ENCODE data around the gene TCTA. TPM values are rescaled to one million over a fixed set of nuclear protein-coding genes. Genes with fewer than 3 reads are reported as not detected.

The TCTA gene
- 10 to 100 TPM; 22.0 to 29.8 (median 26.2) TPM for total RNA-seq

- peaks cover 59 to 76% (median 72%) of the 10 kb centered on the region in 4 donors for H3K4me1 ChIP-seq
- peaks cover 2 to 31% (median 27%) of the 10 kb centered on the region in 4 donors for H3K36me3 ChIP-seq
- WGBS = 0% methylated on average over 16 of the region's 62 CpGs
- no peaks in the 10 kb centered on the region for H3K27me3 ChIP-seq
- intact Hi-C loops (cut with DNase I) = loop anchor here (1.0 to 5.0 kb wide), 2 partner anchors 55 to 72 kb away; partner anchors contain the start of genes GPX1 and USP4
- H3K4me3 ChIP-seq = peak within 1 kb of the TSS; percentile 74 to 98 (median 90)
- H3K9me3 ChIP-seq = no peaks in the 10 kb centered on the region
- DNase-seq (ENCODE audit: extremely low spot score) = peak; percentile 100
- peak within 1 kb of the TSS; percentile 96 to 100 (median 98) for H3K27ac ChIP-seq (replicated peaks in 1 of 4)
- TF ChIP-seq POLR2AphosphoS5 (IDR thresholded peaks at IDR 0.05) = peak; percentile 100
- TF ChIP-seq, protein P1, sequence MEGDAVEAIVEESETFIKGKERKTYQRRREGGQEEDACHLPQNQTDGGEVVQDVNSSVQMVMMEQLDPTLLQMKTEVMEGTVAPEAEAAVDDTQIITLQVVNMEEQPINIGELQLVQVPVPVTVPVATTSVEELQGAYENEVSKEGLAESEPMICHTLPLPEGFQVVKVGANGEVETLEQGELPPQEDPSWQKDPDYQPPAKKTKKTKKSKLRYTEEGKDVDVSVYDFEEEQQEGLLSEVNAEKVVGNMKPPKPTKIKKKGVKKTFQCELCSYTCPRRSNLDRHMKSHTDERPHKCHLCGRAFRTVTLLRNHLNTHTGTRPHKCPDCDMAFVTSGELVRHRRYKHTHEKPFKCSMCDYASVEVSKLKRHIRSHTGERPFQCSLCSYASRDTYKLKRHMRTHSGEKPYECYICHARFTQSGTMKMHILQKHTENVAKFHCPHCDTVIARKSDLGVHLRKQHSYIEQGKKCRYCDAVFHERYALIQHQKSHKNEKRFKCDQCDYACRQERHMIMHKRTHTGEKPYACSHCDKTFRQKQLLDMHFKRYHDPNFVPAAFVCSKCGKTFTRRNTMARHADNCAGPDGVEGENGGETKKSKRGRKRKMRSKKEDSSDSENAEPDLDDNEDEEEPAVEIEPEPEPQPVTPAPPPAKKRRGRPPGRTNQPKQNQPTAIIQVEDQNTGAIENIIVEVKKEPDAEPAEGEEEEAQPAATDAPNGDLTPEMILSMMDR (IDR thresholded peaks at IDR 0.05) = no peak
- TF ChIP-seq POLR2A (IDR thresholded peaks at IDR 0.05; ENCODE audit: low read depth) = peak; percentile 95
Measured at GRCh38 chr3:49411968-49412631, at the start of gene TCTA, which contains the start of gene RHOA. TCTA (plus strand) TSS chr3:49412423; CDS start chr3:49412427, 4 bp downstream. RHOA (minus strand) TSS chr3:49411976; CDS start chr3:49375589, 36,387 bp downstream.

DNA sequence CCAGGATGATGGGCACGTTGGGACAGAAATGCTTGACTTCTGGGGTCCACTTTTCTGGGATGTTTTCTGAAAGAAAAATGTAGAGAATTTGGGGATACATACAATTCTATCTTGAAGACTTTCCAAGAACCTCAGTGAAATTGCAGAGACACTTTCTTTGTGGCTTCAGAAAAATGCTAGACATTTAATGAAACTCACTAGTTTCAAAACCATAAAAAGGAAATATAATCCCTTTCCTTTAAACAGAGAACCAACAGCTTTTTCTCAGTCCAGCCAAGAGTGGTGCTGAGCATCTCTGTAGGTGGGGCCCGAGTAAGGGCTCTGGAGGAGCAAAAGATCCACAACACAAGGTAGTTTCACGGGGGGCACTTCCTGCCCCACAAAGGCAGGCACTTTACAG is 49.7 kb upstream of the TCTA start:
- no peak for DNase-seq (ENCODE audit: extremely low spot score)
- TF ChIP-seq EP300 (IDR thresholded peaks at IDR 0.05) = no peak
- no peak for TF ChIP-seq POLR2A (IDR thresholded peaks at IDR 0.05; ENCODE audit: low read depth)
- TF ChIP-seq POLR2AphosphoS5 (IDR thresholded peaks at IDR 0.05) = no peak
- TF ChIP-seq, protein P1 (IDR thresholded peaks at IDR 0.05) = no peak
- Histone ChIP-seq H3K4me1 (peaks cover 11 to 15% (median 13%) of the 10 kb centered on the region in 4 donors), H3K4me3 (no peak overlapping the region), H3K36me3 (peaks cover 76 to 90% (median 87%) of the 10 kb centered on the region in 4 donors), H3K9me3 (no peaks in the 10 kb centered on the region), H3K27ac (replicated peaks in 1 of 4) (no peak overlapping the region), H3K27me3 (no peaks in the 10 kb centered on the region)
- WGBS = 69% methylated on average over 3 of the region's 3 CpGs
- intact Hi-C loops (cut with DNase I) = no loop called here

GRCh38 chr3:49370585-49371290 is 41.5 kb upstream of the TCTA start:
- DNase-seq (ENCODE audit: extremely low spot score) = no peak
- WGBS = 81% methylated on average over 6 of the region's 6 CpGs
- H3K9me3 ChIP-seq = no peaks in the 10 kb centered on the region

DNA sequence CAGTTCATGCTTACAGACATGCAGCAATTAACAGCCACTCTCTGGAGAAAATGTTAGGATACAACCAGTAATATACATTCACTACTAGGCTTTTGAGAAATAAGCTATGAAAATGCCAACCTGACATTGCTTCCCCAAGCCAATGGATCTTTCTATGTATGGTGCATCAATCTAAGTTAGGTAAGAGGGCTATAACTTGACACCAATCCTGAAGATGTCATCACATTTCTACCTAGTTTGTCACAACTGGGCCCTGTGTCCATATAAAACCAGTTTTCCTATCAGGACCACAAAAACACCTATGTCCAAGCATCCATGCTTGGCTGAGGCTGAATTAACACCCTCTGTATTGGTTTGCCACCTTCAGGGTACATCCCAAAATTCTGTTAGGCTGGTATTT is 40.3 kb upstream of the TCTA start:
- Histone ChIP-seq H3K27ac (replicated peaks in 1 of 4) (no peak overlapping the region), H3K36me3 (peaks cover 43 to 83% (median 77%) of the 10 kb centered on the region in 4 donors), H3K27me3 (no peaks in the 10 kb centered on the region)

More at GRCh38 chr3:49370585-49371290, 41.5 kb upstream of the TCTA start:
- H3K4me3 ChIP-seq = no peak overlapping the region
- H3K4me1 ChIP-seq = peaks cover 0 to 17% (median 6%) of the 10 kb centered on the region in 4 donors
- H3K27me3 ChIP-seq = no peaks in the 10 kb centered on the region
- H3K36me3 ChIP-seq = peaks cover 54 to 95% (median 89%) of the 10 kb centered on the region in 4 donors
- no peak for TF ChIP-seq POLR2AphosphoS5 (IDR thresholded peaks at IDR 0.05)
- TF ChIP-seq POLR2A (IDR thresholded peaks at IDR 0.05; ENCODE audit: low read depth) = no peak
- TF ChIP-seq, protein P1 (IDR thresholded peaks at IDR 0.05) = no peak
- no peak for TF ChIP-seq EP300 (IDR thresholded peaks at IDR 0.05)
- no peak overlapping the region for H3K27ac ChIP-seq (replicated peaks in 1 of 4)
- intact Hi-C loops (cut with DNase I) = no loop called here

More for the DNA sequence above, 40.3 kb upstream of the TCTA start:
- TF ChIP-seq POLR2A (IDR thresholded peaks at IDR 0.05; ENCODE audit: low read depth) (no peak), POLR2AphosphoS5 (IDR thresholded peaks at IDR 0.05) (no peak), EP300 (IDR thresholded peaks at IDR 0.05) (no peak)
- TF ChIP-seq, protein P1 (IDR thresholded peaks at IDR 0.05) = no peak
- H3K4me3 ChIP-seq = no peak overlapping the region
- H3K9me3 ChIP-seq = no peaks in the 10 kb centered on the region
- intact Hi-C loops (cut with DNase I) = no loop called here
- no peak for DNase-seq (ENCODE audit: extremely low spot score)
- H3K4me1 ChIP-seq = peaks cover 0 to 23% (median 9%) of the 10 kb centered on the region in 4 donors

Data from esophagus muscularis mucosa (tissue), 4 donors.